Measurements from ENCODE around the gene AATF.

DNA sequence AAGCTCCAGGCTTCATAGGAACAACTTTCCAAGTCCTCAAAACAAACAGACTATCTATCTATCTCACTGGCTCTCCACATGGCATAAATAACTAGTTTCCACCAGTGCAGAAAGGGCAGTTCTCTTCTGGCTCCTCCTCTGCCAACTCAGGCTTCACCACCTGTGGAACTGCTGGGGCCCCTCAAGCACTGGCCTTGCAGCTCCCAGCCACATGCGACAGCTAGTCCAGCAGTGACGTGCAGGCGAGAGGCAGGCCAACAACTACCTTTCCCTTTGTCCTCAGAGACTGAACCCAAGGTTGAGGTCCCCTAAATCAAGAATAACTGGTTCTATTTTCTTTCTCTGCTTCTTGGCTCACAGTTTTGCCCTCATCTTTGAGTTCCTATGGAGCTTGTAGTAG lies 137.6 kb downstream of the AATF start:
- TF ChIP-seq POLR2A (IDR thresholded peaks at IDR 0.05): no peak
- TF ChIP-seq, protein P1, sequence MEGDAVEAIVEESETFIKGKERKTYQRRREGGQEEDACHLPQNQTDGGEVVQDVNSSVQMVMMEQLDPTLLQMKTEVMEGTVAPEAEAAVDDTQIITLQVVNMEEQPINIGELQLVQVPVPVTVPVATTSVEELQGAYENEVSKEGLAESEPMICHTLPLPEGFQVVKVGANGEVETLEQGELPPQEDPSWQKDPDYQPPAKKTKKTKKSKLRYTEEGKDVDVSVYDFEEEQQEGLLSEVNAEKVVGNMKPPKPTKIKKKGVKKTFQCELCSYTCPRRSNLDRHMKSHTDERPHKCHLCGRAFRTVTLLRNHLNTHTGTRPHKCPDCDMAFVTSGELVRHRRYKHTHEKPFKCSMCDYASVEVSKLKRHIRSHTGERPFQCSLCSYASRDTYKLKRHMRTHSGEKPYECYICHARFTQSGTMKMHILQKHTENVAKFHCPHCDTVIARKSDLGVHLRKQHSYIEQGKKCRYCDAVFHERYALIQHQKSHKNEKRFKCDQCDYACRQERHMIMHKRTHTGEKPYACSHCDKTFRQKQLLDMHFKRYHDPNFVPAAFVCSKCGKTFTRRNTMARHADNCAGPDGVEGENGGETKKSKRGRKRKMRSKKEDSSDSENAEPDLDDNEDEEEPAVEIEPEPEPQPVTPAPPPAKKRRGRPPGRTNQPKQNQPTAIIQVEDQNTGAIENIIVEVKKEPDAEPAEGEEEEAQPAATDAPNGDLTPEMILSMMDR (IDR thresholded peaks at IDR 0.05): no peak

Measured in transverse colon (tissue), 3 donors.